ENCODE measurements around the gene SLC9A8.
"Not testable (repeated sequence)": the region's sequence is repeated elsewhere in the genome, so short reads cannot be mapped to it uniquely, and the experiment has no call there.

Gene SLC9A8

DNA sequence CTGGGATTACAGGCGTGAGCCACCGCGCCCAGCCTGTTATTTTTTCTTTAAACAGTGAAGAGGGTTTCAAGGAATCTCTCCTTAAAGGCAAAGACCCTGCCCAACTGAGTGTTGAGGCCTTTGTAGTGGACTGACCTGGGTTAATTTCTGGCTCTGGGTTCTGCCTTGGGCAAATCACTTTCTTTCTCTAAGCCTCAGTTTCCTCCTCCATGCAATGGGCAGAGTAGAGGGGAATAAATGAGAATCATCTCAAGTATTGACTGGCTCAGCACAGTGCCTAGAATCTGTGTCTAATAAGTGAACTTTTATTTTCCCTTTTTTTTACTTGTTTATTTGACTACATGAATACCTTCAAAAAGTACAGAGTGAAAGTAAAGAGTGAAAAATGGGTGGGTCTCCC, 31.0 kb upstream of the SLC9A8 start:
- POLR2A ChIA-PET, result no interaction called here
- DNase-seq (ENCODE audit: low read depth, low spot score), result no peak
- CTCF ChIA-PET, result no interaction called here
- TF ChIP-seq, protein P1, sequence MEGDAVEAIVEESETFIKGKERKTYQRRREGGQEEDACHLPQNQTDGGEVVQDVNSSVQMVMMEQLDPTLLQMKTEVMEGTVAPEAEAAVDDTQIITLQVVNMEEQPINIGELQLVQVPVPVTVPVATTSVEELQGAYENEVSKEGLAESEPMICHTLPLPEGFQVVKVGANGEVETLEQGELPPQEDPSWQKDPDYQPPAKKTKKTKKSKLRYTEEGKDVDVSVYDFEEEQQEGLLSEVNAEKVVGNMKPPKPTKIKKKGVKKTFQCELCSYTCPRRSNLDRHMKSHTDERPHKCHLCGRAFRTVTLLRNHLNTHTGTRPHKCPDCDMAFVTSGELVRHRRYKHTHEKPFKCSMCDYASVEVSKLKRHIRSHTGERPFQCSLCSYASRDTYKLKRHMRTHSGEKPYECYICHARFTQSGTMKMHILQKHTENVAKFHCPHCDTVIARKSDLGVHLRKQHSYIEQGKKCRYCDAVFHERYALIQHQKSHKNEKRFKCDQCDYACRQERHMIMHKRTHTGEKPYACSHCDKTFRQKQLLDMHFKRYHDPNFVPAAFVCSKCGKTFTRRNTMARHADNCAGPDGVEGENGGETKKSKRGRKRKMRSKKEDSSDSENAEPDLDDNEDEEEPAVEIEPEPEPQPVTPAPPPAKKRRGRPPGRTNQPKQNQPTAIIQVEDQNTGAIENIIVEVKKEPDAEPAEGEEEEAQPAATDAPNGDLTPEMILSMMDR (IDR thresholded peaks at IDR 0.05; ENCODE audit: insufficient read depth, low read length, missing control alignments), result no peak
- no peak overlapping the region for H3K4me3 ChIP-seq (ENCODE audit: low read depth, low read length)

DNA sequence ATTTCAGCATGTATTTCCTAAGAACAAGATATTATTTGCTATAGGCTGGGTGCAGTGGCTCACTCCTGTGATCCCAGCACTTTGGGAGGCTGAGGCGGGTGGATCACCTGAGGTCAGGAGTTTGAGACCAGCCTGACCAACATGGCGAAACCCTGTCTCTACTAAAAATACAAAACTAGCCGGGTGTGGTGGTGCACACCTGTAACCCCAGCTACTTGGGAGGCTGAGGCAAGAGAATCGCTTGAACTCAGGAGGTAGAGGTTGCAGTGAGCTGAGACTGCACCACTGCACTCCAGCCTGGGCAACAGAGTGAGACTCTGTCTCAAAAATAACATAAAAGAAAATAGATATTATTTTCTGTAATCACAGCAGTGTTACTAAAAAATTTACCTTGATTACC, 30.2 kb upstream of the SLC9A8 start:
- CTCF ChIA-PET; DNase-seq (ENCODE audit: low read depth, low spot score); POLR2A ChIA-PET; H3K4me3 ChIP-seq (ENCODE audit: low read depth, low read length): not testable (repeated sequence)

DNA sequence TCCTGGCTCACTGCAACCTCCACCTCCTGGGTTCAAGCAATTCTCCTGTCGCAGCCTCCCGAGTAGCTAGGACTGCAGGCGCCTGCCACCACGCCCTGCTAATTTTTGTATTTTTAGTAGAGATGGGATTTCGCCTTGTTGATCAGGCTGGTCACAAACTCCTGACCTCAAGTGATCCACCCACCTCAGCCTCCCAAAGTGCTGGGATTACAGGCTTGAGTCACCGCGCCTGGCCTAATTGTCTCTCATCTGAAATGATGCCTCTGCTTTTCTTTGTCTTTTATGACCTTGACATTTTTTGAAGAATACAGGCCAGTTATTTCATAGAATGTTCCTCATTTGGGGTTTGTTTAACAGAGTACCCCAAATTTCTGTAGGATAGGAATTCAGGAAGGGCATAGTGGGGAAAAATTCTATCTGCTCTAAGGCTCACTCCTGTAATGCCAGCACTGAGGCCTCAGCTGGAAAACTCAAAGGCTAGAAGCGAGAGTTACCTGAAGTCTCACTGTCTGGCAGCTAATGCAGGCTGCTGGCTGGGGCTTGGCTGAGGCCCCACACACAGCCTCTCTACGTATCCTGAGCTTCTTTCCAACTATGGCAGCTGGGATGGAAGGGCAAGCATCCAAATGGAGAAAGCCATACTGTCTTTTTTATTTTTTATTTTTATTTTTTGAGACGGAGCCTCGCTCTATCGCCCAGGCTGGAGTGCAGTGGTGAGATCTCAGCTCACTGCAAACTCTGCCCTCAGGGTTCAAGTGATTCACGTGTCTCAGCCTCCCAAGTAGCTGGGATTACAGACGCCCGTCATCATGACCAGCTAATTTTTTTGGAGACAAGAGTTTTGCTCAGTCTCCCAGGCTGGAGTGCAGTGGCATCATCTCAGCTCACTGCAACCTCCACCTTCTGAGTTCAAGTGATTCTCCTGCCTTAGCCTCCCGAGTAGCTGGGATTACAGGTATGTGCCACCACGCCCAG, 29.3 kb upstream of the SLC9A8 start:
- DNase-seq (ENCODE audit: low read depth, low spot score); H3K4me3 ChIP-seq (ENCODE audit: low read depth, low read length); CTCF ChIA-PET; POLR2A ChIA-PET: not testable (repeated sequence)

DNA sequence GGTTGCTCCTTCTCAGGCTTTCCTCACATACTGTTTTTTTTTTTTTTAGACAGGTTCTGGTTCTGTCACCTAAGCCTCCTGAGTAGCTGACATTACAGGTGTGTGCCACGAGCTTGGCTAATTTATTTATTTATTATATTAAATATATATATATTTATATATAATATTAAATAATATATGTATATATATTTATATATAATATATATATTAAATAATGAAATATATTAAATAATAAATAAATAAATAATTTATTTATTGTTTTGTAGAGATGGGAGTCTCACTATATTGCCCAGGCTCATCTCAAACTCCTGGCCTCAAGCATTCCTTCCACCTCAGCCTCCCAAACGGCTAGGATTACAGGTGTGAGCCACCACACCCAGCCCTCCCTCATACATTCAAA, 28.3 kb upstream of the SLC9A8 start:
- no peak for DNase-seq (ENCODE audit: low read depth, low spot score)
- CTCF ChIA-PET, result no interaction called here
- TF ChIP-seq, protein P1 (IDR thresholded peaks at IDR 0.05; ENCODE audit: insufficient read depth, low read length, missing control alignments), result no peak
- POLR2A ChIA-PET, result no interaction called here
- no peak overlapping the region for H3K4me3 ChIP-seq (ENCODE audit: low read depth, low read length)

DNA sequence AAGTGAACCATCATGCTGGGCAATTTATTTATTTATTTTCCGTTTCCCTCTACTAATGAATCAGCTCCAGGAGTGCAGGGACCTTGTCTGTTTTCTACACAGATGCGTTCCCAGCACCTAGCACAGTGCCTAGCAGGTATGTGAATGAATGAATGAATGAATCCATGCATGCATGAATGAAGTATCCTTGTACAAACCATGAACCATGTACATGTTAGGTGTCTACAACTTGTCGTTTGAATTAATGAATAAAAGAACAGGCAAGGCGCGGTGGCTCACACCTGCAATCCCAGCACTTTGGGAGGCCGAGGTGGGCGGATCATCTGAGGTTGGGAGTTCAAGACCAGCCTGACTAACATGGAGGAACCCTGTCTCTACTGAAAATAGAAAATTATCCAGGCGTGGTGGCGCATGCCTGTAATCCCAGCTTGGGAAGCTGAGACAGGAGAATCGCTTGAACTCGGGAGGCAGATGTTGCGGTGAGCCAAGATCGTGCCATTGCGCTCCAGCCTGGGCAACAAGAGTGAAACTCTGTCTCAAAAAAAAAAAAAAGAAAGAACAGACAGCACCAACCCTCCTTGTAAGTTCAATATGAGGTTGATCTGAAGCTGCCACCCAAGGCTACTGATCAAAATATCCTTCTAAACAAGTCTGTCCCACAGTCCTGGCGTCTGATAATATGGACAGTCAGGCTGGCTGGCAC, 27.3 kb upstream of the SLC9A8 start:
- CTCF ChIA-PET, result interaction anchor here (1.3 to 1.8 kb wide), 4 partner anchors 9 to 173 kb away, joined by 3 to 14 read pairs (median 4); no protein-coding TSS in a partner anchor

DNA sequence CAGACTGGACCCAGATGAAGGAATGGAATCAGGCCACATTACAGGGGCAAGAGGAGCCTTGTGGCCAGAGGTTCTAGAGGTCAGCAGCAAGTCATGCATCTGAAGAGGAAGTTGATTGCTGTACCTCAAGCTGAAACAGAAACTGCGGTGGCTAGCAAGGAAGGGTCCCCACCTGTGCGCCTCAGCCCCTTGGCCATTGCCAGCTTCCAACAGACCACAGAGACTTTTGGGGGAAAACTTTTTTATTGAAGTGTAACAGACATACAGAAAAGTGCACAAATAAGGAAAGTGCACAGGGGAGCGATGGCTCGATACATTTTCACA, 26.8 kb upstream of the SLC9A8 start:
- TF ChIP-seq, protein P1 (IDR thresholded peaks at IDR 0.05; ENCODE audit: insufficient read depth, low read length, missing control alignments), result no peak
- no peak overlapping the region for H3K4me3 ChIP-seq (ENCODE audit: low read depth, low read length)
- CTCF ChIA-PET, result interaction anchor here (1.3 to 1.8 kb wide), 4 partner anchors 10 to 174 kb away, joined by 3 to 14 read pairs (median 4); no protein-coding TSS in a partner anchor
- DNase-seq (ENCODE audit: low read depth, low spot score), result no peak
- POLR2A ChIA-PET, result no interaction called here

More for the DNA sequence above, 27.3 kb upstream of the SLC9A8 start:
- no peak overlapping the region for H3K4me3 ChIP-seq (ENCODE audit: low read depth, low read length)
- POLR2A ChIA-PET, result no interaction called here
- no peak for DNase-seq (ENCODE audit: low read depth, low spot score)
- TF ChIP-seq, protein P1 (IDR thresholded peaks at IDR 0.05; ENCODE audit: insufficient read depth, low read length, missing control alignments), result no peak

DNA sequence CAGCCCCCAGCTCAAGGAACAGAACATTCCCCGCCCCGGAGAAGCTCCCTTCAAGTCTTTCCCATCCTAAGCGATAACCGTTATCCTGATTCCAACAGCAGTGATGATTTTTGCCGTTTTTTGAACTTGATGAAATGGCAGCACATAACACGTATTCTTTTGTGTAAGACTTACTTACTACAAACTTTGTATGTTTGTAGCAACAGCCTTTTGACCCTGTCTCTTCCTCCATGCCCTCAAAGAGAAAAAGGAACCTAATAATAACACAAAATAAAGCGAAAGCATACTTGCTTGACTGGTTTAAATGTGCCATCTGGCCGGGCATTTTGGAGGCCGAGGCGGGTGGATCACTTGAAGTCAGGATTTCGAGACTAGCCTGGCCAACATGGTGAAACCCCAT, 26.4 kb upstream of the SLC9A8 start:
- POLR2A ChIA-PET, result no interaction called here
- no peak for DNase-seq (ENCODE audit: low read depth, low spot score)
- H3K4me3 ChIP-seq (ENCODE audit: low read depth, low read length), result no peak overlapping the region
- CTCF ChIA-PET, result interaction anchor here (1.3 to 1.8 kb wide), 4 partner anchors 10 to 174 kb away, joined by 3 to 14 read pairs (median 4); no protein-coding TSS in a partner anchor
- TF ChIP-seq, protein P1 (IDR thresholded peaks at IDR 0.05; ENCODE audit: insufficient read depth, low read length, missing control alignments), result no peak
